Neural cell (in vitro differentiated cells): ENCODE measurements around the gene PUS7. TPM values are rescaled to one million over a fixed set of nuclear protein-coding genes. Genes with fewer than 3 reads are reported as not detected.

Experiments
- H2AFZ ChIP-seq: fragments of 200-600, 300-800 bp; sonication (generic), shearing (Covaris generic); 2 replicates; pipeline ENCODE4 v1.6.0; 2014; ENCODE audit warnings: low read depth, mild to moderate bottlenecking, antibody characterized with exemption, low read length, moderate library complexity
- H3F3A ChIP-seq: fragments of 200-600 bp; shearing (Covaris generic); 2 replicates; pipeline ENCODE4 v1.6.1; 2016; ENCODE audit warnings: mild to moderate bottlenecking, moderate library complexity, mixed read lengths, antibody characterized with exemption, low read length; ENCODE audit not compliant: insufficient read depth, poor library complexity, severe bottlenecking
- H3K27ac ChIP-seq: fragments of 200-600, 300-800 bp; sonication (generic), shearing (Covaris generic); 2 replicates; pipeline ENCODE4 v1.5.1; 2014; ENCODE audit warnings: mild to moderate bottlenecking, low read length, moderate library complexity
- H3K27me3 ChIP-seq: fragments of 300-800, 200-600 bp; sonication (generic), shearing (Covaris generic); 2 replicates; pipeline ENCODE4 v1.6.0; 2014; ENCODE audit warnings: mild to moderate bottlenecking, low read depth, low read length, moderate library complexity; ENCODE audit not compliant: insufficient read depth
- H3K36me3 ChIP-seq: fragments of 300-800, 200-600 bp; sonication (generic), shearing (Covaris generic); 2 replicates; pipeline ENCODE4 v1.5.1; 2014; ENCODE audit warnings: mild to moderate bottlenecking, antibody characterized with exemption, low read length, moderate library complexity; ENCODE audit not compliant: insufficient read depth
- H3K4me2 ChIP-seq: fragments of 300-800, 200-600 bp; sonication (generic), shearing (Covaris generic); 2 replicates; pipeline ENCODE4 v1.6.0; 2014; ENCODE audit warnings: mild to moderate bottlenecking, low read length
- H3K4me3 ChIP-seq: fragments of 300-800, 200-600 bp; sonication (generic), shearing (Covaris generic); 2 replicates; pipeline ENCODE4 v1.5.1; 2014; ENCODE audit warnings: mild to moderate bottlenecking, low read length, moderate library complexity
- H3K79me2 ChIP-seq: fragments of 200-600 bp; shearing (Covaris generic); replicated peaks from 2 replicates; pipeline ENCODE4 v1.6.0; 2014; ENCODE audit warnings: mild to moderate bottlenecking, low read length, moderate library complexity; ENCODE audit not compliant: insufficient read depth
- H3K9ac ChIP-seq: fragments of 300-800, 200-600 bp; sonication (generic), shearing (Covaris generic); 2 replicates; pipeline ENCODE4 v1.6.1; 2016; ENCODE audit warnings: mild to moderate bottlenecking, low read length, mixed read lengths
- H3K9me2 ChIP-seq: fragments of 200-600 bp; shearing (Covaris generic); 2 replicates; pipeline ENCODE4 v1.6.1; 2016; ENCODE audit warnings: mild to moderate bottlenecking, low read length, mixed read lengths; ENCODE audit not compliant: insufficient read depth
- H3K9me3 ChIP-seq: fragments of 200-600, 300-800 bp; sonication (generic), shearing (Covaris generic); 2 replicates; pipeline ENCODE4 v1.6.1; 2016; ENCODE audit warnings: mild to moderate bottlenecking, mixed run types, low read length, moderate library complexity, mixed read lengths
- H4K20me1 ChIP-seq: fragments of 200-600 bp; shearing (Covaris generic); 2 replicates; pipeline ENCODE4 v1.6.1; 2016; ENCODE audit warnings: mild to moderate bottlenecking, mixed run types; ENCODE audit not compliant: insufficient read depth
- CTCF ChIP-seq: fragments of 450-650 bp; IDR thresholded peaks from 2 replicates; pipeline ENCODE4 v1.5.1; 2014; ENCODE audit warnings: antibody characterized with exemption, mild to moderate bottlenecking, moderate library complexity; ENCODE audit not compliant: poor library complexity, severe bottlenecking
- EP300 ChIP-seq: fragments of 450-650 bp; conservative IDR thresholded peaks from 2 replicates; pipeline ENCODE4 v1.6.1; 2014; ENCODE audit warnings: antibody characterized with exemption, mild to moderate bottlenecking, moderate library complexity; ENCODE audit not compliant: poor library complexity, severe bottlenecking
- EZH2 ChIP-seq: fragments of 200-600, 300-800 bp; shearing (Covaris generic), sonication (generic); IDR thresholded peaks from 2 replicates; pipeline ENCODE4 v1.6.1; 2014; ENCODE audit warnings: antibody characterized with exemption, low read length, borderline replicate concordance, mild to moderate bottlenecking; ENCODE audit not compliant: insufficient read depth, poor library complexity, severe bottlenecking
- MXI1 ChIP-seq: fragments of 450-650 bp; conservative IDR thresholded peaks from 2 replicates; pipeline ENCODE4 v1.6.1; 2014; ENCODE audit warnings: antibody characterized with exemption, mild to moderate bottlenecking; ENCODE audit not compliant: poor library complexity, severe bottlenecking
- POLR2AphosphoS5 ChIP-seq: IDR thresholded peaks from 2 replicates; pipeline ENCODE4 v1.6.1; 2012
- RAD21 ChIP-seq: fragments of 450-650 bp; conservative IDR thresholded peaks from 2 replicates; pipeline ENCODE4 v1.6.1; 2014; ENCODE audit warnings: antibody characterized with exemption, mild to moderate bottlenecking, moderate library complexity
- SMC3 ChIP-seq: fragments of 450-650 bp; conservative IDR thresholded peaks from 2 replicates; pipeline ENCODE4 v1.6.1; 2014; ENCODE audit warnings: antibody characterized with exemption, mild to moderate bottlenecking, moderate library complexity; ENCODE audit not compliant: poor library complexity
- TAF1 ChIP-seq: IDR thresholded peaks from 2 replicates; pipeline ENCODE4 v1.6.1; 2012; ENCODE audit warnings: low read depth
- polyA plus RNA-seq: library from polyadenylated mRNA; depleted of rRNA; stranded (reverse); fragments of >200 nt; gene quantifications from 2 replicates; pipeline ENCODE4 v1.2.3, GENCODE V29; 2014
- TF ChIP-seq, protein P1 (sequence below): IDR thresholded peaks from 2 replicates; pipeline ENCODE4 v1.6.1; 2012; ENCODE audit warnings: borderline replicate concordance

PUS7 gene
- polyA plus RNA-seq, 1 donor from 2014 or later: 7.5 TPM

GRCh38 chr7:105567024-105567423 lies 45.0 kb upstream of the PUS7 start:
- H3K9ac ChIP-seq: no peak overlapping the region
- H3K9me3 ChIP-seq: no peaks in the 10 kb centered on the region
- H3F3A ChIP-seq: no peaks in the 10 kb centered on the region
- TF ChIP-seq EP300: no peak
- TF ChIP-seq, protein P1, sequence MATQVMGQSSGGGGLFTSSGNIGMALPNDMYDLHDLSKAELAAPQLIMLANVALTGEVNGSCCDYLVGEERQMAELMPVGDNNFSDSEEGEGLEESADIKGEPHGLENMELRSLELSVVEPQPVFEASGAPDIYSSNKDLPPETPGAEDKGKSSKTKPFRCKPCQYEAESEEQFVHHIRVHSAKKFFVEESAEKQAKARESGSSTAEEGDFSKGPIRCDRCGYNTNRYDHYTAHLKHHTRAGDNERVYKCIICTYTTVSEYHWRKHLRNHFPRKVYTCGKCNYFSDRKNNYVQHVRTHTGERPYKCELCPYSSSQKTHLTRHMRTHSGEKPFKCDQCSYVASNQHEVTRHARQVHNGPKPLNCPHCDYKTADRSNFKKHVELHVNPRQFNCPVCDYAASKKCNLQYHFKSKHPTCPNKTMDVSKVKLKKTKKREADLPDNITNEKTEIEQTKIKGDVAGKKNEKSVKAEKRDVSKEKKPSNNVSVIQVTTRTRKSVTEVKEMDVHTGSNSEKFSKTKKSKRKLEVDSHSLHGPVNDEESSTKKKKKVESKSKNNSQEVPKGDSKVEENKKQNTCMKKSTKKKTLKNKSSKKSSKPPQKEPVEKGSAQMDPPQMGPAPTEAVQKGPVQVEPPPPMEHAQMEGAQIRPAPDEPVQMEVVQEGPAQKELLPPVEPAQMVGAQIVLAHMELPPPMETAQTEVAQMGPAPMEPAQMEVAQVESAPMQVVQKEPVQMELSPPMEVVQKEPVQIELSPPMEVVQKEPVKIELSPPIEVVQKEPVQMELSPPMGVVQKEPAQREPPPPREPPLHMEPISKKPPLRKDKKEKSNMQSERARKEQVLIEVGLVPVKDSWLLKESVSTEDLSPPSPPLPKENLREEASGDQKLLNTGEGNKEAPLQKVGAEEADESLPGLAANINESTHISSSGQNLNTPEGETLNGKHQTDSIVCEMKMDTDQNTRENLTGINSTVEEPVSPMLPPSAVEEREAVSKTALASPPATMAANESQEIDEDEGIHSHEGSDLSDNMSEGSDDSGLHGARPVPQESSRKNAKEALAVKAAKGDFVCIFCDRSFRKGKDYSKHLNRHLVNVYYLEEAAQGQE: no peak
- no peak for TF ChIP-seq RAD21
- TF ChIP-seq MXI1: no peak
- TF ChIP-seq TAF1: no peak
- no peak for TF ChIP-seq SMC3
- TF ChIP-seq POLR2AphosphoS5: no peak
- TF ChIP-seq EZH2: no peak
- TF ChIP-seq CTCF: no peak
- H3K27me3 ChIP-seq: no peaks in the 10 kb centered on the region
- H3K27ac ChIP-seq: no peak overlapping the region
- H3K4me2 ChIP-seq: no peak overlapping the region
- H3K36me3 ChIP-seq: no peaks in the 10 kb centered on the region
- H3K4me3 ChIP-seq: no peak overlapping the region
- no peaks in the 10 kb centered on the region for H3K9me2 ChIP-seq
- no peak overlapping the region for H2AFZ ChIP-seq
- no peaks in the 10 kb centered on the region for H4K20me1 ChIP-seq
- no peaks in the 10 kb centered on the region for H3K79me2 ChIP-seq

GRCh38 chr7:105565190-105565589 lies 43.1 kb upstream of the PUS7 start:
- Histone ChIP-seq H3K27ac (no peak overlapping the region), H3K9me3 (no peaks in the 10 kb centered on the region), H3K36me3 (no peaks in the 10 kb centered on the region), H3K4me3 (no peak overlapping the region), H3K4me2 (no peak overlapping the region), H2AFZ (no peak overlapping the region), H4K20me1 (no peaks in the 10 kb centered on the region), H3K9me2 (no peaks in the 10 kb centered on the region), H3F3A (no peaks in the 10 kb centered on the region), H3K9ac (no peak overlapping the region), H3K27me3 (no peaks in the 10 kb centered on the region), H3K79me2 (no peaks in the 10 kb centered on the region)
- TF ChIP-seq EZH2 (no peak), EP300 (no peak), TAF1 (no peak), MXI1 (no peak), CTCF (no peak), POLR2AphosphoS5 (no peak), RAD21 (no peak), SMC3 (no peak)
- TF ChIP-seq, protein P1: no peak
